HepG2 (cell line): ENCODE data around the gene MTA3. TPM values are rescaled to one million over a fixed set of nuclear protein-coding genes. Genes with fewer than 3 reads are reported as not detected.

ENCODE experiments used
- ATF7 ChIP-seq, 2 experiments: fragments of 450-650 bp in 1 of 2; sonication (generic) in 1 of 2; formaldehyde crosslinking in 1 of 2; IDR thresholded peaks; 2 replicates each; pipeline versions ENCODE4 v1.4.0 to v1.6.1; 2016 to 2020; ENCODE audit warnings: antibody characterized with exemption in 1 of 2, mild to moderate bottlenecking in 1 of 2, missing genetic modification reagents in 1 of 2
- BRD4 ChIP-seq: sonication (generic); formaldehyde crosslinking; IDR thresholded peaks from 2 replicates; pipeline ENCODE4 v1.4.0; 2020; ENCODE audit warnings: missing genetic modification reagents
- CEBPB ChIP-seq: IDR thresholded peaks from 2 replicates; pipeline ENCODE4 v1.6.1; 2011; ENCODE audit warnings: low read depth, low read length, improper control_type of control experiment, borderline replicate concordance
- FUBP1 ChIP-seq: sonication (generic); formaldehyde crosslinking; IDR thresholded peaks from 2 replicates; pipeline ENCODE4 v1.5.1; 2020; ENCODE audit warnings: missing genetic modification reagents, mild to moderate bottlenecking, borderline replicate concordance
- GLI4 ChIP-seq: sonication (generic); formaldehyde crosslinking; IDR thresholded peaks from 2 replicates; pipeline ENCODE4 v1.5.1; 2020; ENCODE audit warnings: missing genetic modification reagents, mild to moderate bottlenecking, moderate library complexity, borderline replicate concordance
- GTF2F1 ChIP-seq: fragments of 150-350 bp; IDR thresholded peaks from 2 replicates; pipeline ENCODE4 v1.6.1; 2014; ENCODE audit warnings: low read length
- KDM2A ChIP-seq: sonication (generic); formaldehyde crosslinking; IDR thresholded peaks from 2 replicates; pipeline ENCODE4 v1.4.0; 2020; ENCODE audit warnings: low read depth, missing genetic modification reagents, borderline replicate concordance
- MYPOP ChIP-seq: sonication (generic); formaldehyde crosslinking; IDR thresholded peaks from 2 replicates; pipeline ENCODE4 v1.8.1; 2023; ENCODE audit warnings: mild to moderate bottlenecking, moderate library complexity, missing genetic modification reagents
- RXRA ChIP-seq: sonication (generic); formaldehyde crosslinking; IDR thresholded peaks from 2 replicates; pipeline ENCODE4 v1.5.1; 2020; ENCODE audit warnings: missing genetic modification reagents
- SMARCC2 ChIP-seq: fragments of 450-650 bp; IDR thresholded peaks from 2 replicates; pipeline ENCODE4 v1.6.1; 2017; ENCODE audit warnings: antibody characterized with exemption, mild to moderate bottlenecking
- SOX5 ChIP-seq: IDR thresholded peaks from 2 replicates; pipeline ENCODE4 v1.6.1; 2016; ENCODE audit warnings: borderline replicate concordance
- ZMYM4 ChIP-seq: sonication (generic); formaldehyde crosslinking; IDR thresholded peaks from 2 replicates; pipeline ENCODE4 v1.8.1; 2023; ENCODE audit warnings: mild to moderate bottlenecking, missing genetic modification reagents
- ZNF205 ChIP-seq: IDR thresholded peaks from 2 replicates; pipeline ENCODE4 v1.6.1; 2018; ENCODE audit warnings: missing biosample characterization, missing genetic modification reagents
- ZNF264 ChIP-seq: sonication (generic); formaldehyde crosslinking; IDR thresholded peaks from 2 replicates; pipeline ENCODE4 v1.4.0; 2020; ENCODE audit warnings: missing genetic modification reagents
- ZNF318 ChIP-seq: sonication (generic); formaldehyde crosslinking; IDR thresholded peaks from 2 replicates; pipeline ENCODE4 v1.4.0; 2020; ENCODE audit warnings: mild to moderate bottlenecking, missing genetic modification reagents
- ZNF431 ChIP-seq: sonication (generic); formaldehyde crosslinking; IDR thresholded peaks from 2 replicates; pipeline ENCODE4 v1.9.0; 2022; ENCODE audit warnings: missing genetic modification reagents, low read depth, mild to moderate bottlenecking, borderline replicate concordance
- ZNF580 ChIP-seq: IDR thresholded peaks from 2 replicates; pipeline ENCODE4 v1.6.1; 2016; ENCODE audit warnings: low read depth, borderline replicate concordance
- polyA plus RNA-seq, 8 experiments: library from polyadenylated mRNA; depleted of rRNA in 3 of 8; stranded (reverse) in 7 of 8; unstranded in 1 of 8; fragments of >200 nt; fragmentation: Illumina TruSeq in 4 of 8; extraction: Trizol in 4 of 8; gene quantifications; 2 replicates each; pipeline versions ENCODE4 v1.2.1 to v1.2.3, GENCODE V29; 2011 to 2016; ENCODE audit warnings: low read depth in 4 of 8, missing spikeins in 1 of 8, mixed read lengths in 1 of 8; ENCODE audit not compliant: insufficient read depth in 1 of 8
- total RNA-seq, 5 experiments: library from RNA; depleted of rRNA; stranded (reverse); fragments of >200 nt; fragmentation: Illumina TruSeq; extraction: Trizol; gene quantifications; 2 replicates each; pipeline ENCODE4 v1.2.3, GENCODE V29; 2016; ENCODE audit warnings: low read depth in 1 of 5

The MTA3 gene
- total and polyA plus RNA-seq, 2 of the 13 experiments (the other 11 are each of a cell fraction or from before 2014, with no cell fraction given) = 48.8 to 77.8 TPM

- no peak for TF ChIP-seq FUBP1 (CRISPR knock-in tag)
- peak; percentile 51; the same call in 1 of the 2 replicates for TF ChIP-seq RXRA
- 0 out of 2 replicates have a peak, but pooled peaks have one; percentile 41 for TF ChIP-seq BRD4 (CRISPR knock-in tag)
- peak; percentile 13; the same call in 1 of the 2 replicates for TF ChIP-seq ZNF580
- no peak for TF ChIP-seq SOX5 (CRISPR knock-in tag)
- no peak for TF ChIP-seq ZNF205 (CRISPR knock-in tag)
- TF ChIP-seq MYPOP = no peak
- TF ChIP-seq ZNF264 = 0 out of 2 replicates have a peak, but pooled peaks have one; percentile 55
- TF ChIP-seq SMARCC2 = no peak
- TF ChIP-seq ZNF318 (CRISPR knock-in tag) = no peak
- TF ChIP-seq KDM2A (CRISPR knock-in tag) = no peak
- TF ChIP-seq ZNF431 (CRISPR knock-in tag) = no peak
- no peak for TF ChIP-seq GTF2F1
- TF ChIP-seq GLI4 = no peak
- 0 out of 2 replicates have a peak, but pooled peaks have one; percentile 12 for TF ChIP-seq ZMYM4 (CRISPR knock-in tag)
- peak; percentile 64; the same call in 1 of the 2 replicates for TF ChIP-seq CEBPB
- no peak for TF ChIP-seq ATF7 (IDR thresholded peaks at IDR 0.05)
- TF ChIP-seq ATF7 (CRISPR knock-in tag; IDR thresholded peaks at IDR 0.05) = no peak
Observed at GRCh38 chr2:42572297-42573081, 4.1 kb downstream of the MTA3 start (continued).
